ENCODE measurements around the gene PCDH15.

DNA sequence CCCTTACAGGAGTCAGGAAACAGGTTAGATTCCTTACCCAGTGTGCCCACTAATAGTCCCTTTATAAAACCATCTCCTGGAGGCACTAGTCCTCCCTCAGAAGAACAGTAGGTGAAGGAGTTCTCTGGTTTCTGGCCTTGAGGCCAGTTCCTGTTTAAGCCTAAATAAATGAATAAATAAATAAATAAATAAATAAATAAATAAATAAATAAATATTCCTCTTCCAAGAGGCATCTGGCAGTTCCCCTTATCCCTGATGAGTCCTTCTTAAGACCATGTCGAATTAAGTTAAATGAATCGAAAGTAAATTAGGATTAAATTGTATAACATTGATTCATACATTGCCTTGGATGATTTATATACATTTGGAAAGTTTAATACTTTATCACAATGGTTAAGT lies 223.3 kb downstream of the PCDH15 start:
- TF ChIP-seq, protein P1, sequence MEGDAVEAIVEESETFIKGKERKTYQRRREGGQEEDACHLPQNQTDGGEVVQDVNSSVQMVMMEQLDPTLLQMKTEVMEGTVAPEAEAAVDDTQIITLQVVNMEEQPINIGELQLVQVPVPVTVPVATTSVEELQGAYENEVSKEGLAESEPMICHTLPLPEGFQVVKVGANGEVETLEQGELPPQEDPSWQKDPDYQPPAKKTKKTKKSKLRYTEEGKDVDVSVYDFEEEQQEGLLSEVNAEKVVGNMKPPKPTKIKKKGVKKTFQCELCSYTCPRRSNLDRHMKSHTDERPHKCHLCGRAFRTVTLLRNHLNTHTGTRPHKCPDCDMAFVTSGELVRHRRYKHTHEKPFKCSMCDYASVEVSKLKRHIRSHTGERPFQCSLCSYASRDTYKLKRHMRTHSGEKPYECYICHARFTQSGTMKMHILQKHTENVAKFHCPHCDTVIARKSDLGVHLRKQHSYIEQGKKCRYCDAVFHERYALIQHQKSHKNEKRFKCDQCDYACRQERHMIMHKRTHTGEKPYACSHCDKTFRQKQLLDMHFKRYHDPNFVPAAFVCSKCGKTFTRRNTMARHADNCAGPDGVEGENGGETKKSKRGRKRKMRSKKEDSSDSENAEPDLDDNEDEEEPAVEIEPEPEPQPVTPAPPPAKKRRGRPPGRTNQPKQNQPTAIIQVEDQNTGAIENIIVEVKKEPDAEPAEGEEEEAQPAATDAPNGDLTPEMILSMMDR (IDR thresholded peaks at IDR 0.05; ENCODE audit: poor library complexity): no peak
- TF ChIP-seq EZH2 (IDR thresholded peaks at IDR 0.05; ENCODE audit: borderline replicate concordance) (no peak), EZH2phosphoT487 (IDR thresholded peaks at IDR 0.05; ENCODE audit: low read depth, severe bottlenecking, unreplicated experiment) (no peak)
